H1 (cell line): ENCODE data around the gene MEIOSIN. TPM values are rescaled to one million over a fixed set of nuclear protein-coding genes. Genes with fewer than 3 reads are reported as not detected.
A peak's percentile ranks its signal among the peaks of the same experiment; 100 is the strongest.

Experiments
- BCL11A ChIP-seq, 2 experiments: IDR thresholded peaks; one replicate each; pipeline ENCODE4 v1.6.1; 2011; ENCODE audit warnings: low read depth in 2 of 2, low read length in 2 of 2, mild to moderate bottlenecking in 2 of 2
- CREB1 ChIP-seq: IDR thresholded peaks from 2 replicates; pipeline ENCODE4 v1.6.1; 2012; ENCODE audit warnings: inconsistent platforms
- HDAC6 ChIP-seq: IDR thresholded peaks from one replicate; pipeline ENCODE4 v1.7.1; 2012; ENCODE audit warnings: low read depth, mild to moderate bottlenecking, inconsistent platforms, low read length, moderate library complexity
- JUN ChIP-seq: IDR thresholded peaks from 2 replicates; pipeline ENCODE4 v1.6.1; 2011; ENCODE audit warnings: low read depth, mild to moderate bottlenecking, improper control_type of control experiment, low read length
- KDM4A ChIP-seq: IDR thresholded peaks from one replicate; pipeline ENCODE4 v1.7.1; 2012; ENCODE audit warnings: low read depth, mild to moderate bottlenecking, moderate library complexity, low read length, inconsistent platforms; ENCODE audit not compliant: severe bottlenecking
- MAFK ChIP-seq: IDR thresholded peaks from 2 replicates; pipeline ENCODE4 v1.6.1; 2012; ENCODE audit warnings: low read depth, mild to moderate bottlenecking, improper control_type of control experiment, low read length
- NRF1 ChIP-seq: IDR thresholded peaks from 2 replicates; pipeline ENCODE4 v1.6.1; 2011; ENCODE audit warnings: mild to moderate bottlenecking, low read depth, low read length, improper control_type of control experiment
- SUZ12 ChIP-seq: fragments of 200-600 bp; sonication (generic); IDR thresholded peaks from 2 replicates; pipeline ENCODE4 v1.6.1; 2012; ENCODE audit warnings: mild to moderate bottlenecking, inconsistent platforms, low read length, moderate library complexity, mixed read lengths
- polyA plus RNA-seq, 7 experiments: library from polyadenylated mRNA; depleted of rRNA in 3 of 7; stranded (reverse) in 5 of 7; unstranded in 2 of 7; fragments of >200 nt in 5 of 7; fragments of 200-250 nt in 2 of 7; gene quantifications; 1 replicate in 5 of 7; 2 replicates in 1 of 7; 4 replicates in 1 of 7; pipeline versions ENCODE4 v1.2.1 to v1.2.3, GENCODE V29; 2011 to 2013; ENCODE audit warnings: missing spikeins in 2 of 7, mixed read lengths in 2 of 7
- total RNA-seq: library from RNA; stranded (reverse); fragmentation: NEBNext Ultra II Directional; extraction: Animal tissue kit (Norgen Biotek cat#: 25700); gene quantifications from 2 replicates; pipeline ENCODE4 v1.2.1, GENCODE V29; 2021
- TF ChIP-seq, protein P1 (sequence below): fragments of 300-600 bp; sonication (generic); IDR thresholded peaks from 2 replicates; pipeline ENCODE4 v1.7.1; 2012; ENCODE audit warnings: low read length, moderate library complexity, mild to moderate bottlenecking, inconsistent platforms; ENCODE audit not compliant: insufficient replicate concordance
- TF ChIP-seq, protein P2 (sequence below): IDR thresholded peaks from 2 replicates; pipeline ENCODE4 v1.6.1; 2012; ENCODE audit warnings: inconsistent platforms

Gene MEIOSIN
- total and polyA plus RNA-seq, 2 of the 8 experiments (the other 6 are each of a cell fraction or from before 2014, with no cell fraction given) = 0.11 TPM; not detected in 1

DNA sequence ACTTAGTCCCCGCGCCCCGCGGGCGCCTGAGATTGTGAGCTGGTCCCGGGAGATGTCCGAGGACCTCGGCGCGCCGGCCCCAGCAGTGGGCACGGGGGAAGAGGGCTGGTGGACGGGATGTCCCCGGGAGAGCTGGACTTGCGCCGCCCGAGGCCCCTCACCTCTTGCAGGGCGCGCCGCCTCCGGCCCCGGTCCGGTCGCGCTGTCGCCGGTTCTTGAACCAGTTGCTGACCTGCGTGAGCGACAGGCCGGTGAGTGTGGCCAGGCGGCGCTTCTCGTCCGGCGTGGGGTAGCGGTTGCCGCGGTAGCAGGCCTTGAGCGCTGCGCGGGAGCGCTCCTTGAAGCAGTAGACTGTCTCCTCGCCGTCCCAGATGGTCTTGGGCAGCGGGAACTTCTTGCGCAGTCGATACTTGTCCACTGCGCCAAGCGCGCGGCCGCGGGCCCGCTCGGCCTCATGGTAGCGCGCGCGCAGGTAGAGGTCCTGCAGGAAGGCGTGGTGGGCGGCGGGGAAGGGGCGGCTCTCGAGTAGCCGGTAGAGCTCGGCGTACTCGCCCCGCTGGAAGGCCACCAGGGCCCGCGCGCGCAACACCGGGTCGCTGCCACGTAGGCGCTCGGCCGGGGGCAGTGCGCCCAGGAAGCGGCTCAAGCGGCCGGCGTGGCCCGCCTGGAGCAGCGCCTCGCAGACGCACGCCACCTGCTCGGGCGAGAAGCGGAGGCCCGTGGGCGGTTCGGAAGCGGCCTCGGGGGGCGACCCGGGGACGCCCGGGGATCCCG lies 34.8 kb downstream of the MEIOSIN start (continued):
- TF ChIP-seq, protein P1, sequence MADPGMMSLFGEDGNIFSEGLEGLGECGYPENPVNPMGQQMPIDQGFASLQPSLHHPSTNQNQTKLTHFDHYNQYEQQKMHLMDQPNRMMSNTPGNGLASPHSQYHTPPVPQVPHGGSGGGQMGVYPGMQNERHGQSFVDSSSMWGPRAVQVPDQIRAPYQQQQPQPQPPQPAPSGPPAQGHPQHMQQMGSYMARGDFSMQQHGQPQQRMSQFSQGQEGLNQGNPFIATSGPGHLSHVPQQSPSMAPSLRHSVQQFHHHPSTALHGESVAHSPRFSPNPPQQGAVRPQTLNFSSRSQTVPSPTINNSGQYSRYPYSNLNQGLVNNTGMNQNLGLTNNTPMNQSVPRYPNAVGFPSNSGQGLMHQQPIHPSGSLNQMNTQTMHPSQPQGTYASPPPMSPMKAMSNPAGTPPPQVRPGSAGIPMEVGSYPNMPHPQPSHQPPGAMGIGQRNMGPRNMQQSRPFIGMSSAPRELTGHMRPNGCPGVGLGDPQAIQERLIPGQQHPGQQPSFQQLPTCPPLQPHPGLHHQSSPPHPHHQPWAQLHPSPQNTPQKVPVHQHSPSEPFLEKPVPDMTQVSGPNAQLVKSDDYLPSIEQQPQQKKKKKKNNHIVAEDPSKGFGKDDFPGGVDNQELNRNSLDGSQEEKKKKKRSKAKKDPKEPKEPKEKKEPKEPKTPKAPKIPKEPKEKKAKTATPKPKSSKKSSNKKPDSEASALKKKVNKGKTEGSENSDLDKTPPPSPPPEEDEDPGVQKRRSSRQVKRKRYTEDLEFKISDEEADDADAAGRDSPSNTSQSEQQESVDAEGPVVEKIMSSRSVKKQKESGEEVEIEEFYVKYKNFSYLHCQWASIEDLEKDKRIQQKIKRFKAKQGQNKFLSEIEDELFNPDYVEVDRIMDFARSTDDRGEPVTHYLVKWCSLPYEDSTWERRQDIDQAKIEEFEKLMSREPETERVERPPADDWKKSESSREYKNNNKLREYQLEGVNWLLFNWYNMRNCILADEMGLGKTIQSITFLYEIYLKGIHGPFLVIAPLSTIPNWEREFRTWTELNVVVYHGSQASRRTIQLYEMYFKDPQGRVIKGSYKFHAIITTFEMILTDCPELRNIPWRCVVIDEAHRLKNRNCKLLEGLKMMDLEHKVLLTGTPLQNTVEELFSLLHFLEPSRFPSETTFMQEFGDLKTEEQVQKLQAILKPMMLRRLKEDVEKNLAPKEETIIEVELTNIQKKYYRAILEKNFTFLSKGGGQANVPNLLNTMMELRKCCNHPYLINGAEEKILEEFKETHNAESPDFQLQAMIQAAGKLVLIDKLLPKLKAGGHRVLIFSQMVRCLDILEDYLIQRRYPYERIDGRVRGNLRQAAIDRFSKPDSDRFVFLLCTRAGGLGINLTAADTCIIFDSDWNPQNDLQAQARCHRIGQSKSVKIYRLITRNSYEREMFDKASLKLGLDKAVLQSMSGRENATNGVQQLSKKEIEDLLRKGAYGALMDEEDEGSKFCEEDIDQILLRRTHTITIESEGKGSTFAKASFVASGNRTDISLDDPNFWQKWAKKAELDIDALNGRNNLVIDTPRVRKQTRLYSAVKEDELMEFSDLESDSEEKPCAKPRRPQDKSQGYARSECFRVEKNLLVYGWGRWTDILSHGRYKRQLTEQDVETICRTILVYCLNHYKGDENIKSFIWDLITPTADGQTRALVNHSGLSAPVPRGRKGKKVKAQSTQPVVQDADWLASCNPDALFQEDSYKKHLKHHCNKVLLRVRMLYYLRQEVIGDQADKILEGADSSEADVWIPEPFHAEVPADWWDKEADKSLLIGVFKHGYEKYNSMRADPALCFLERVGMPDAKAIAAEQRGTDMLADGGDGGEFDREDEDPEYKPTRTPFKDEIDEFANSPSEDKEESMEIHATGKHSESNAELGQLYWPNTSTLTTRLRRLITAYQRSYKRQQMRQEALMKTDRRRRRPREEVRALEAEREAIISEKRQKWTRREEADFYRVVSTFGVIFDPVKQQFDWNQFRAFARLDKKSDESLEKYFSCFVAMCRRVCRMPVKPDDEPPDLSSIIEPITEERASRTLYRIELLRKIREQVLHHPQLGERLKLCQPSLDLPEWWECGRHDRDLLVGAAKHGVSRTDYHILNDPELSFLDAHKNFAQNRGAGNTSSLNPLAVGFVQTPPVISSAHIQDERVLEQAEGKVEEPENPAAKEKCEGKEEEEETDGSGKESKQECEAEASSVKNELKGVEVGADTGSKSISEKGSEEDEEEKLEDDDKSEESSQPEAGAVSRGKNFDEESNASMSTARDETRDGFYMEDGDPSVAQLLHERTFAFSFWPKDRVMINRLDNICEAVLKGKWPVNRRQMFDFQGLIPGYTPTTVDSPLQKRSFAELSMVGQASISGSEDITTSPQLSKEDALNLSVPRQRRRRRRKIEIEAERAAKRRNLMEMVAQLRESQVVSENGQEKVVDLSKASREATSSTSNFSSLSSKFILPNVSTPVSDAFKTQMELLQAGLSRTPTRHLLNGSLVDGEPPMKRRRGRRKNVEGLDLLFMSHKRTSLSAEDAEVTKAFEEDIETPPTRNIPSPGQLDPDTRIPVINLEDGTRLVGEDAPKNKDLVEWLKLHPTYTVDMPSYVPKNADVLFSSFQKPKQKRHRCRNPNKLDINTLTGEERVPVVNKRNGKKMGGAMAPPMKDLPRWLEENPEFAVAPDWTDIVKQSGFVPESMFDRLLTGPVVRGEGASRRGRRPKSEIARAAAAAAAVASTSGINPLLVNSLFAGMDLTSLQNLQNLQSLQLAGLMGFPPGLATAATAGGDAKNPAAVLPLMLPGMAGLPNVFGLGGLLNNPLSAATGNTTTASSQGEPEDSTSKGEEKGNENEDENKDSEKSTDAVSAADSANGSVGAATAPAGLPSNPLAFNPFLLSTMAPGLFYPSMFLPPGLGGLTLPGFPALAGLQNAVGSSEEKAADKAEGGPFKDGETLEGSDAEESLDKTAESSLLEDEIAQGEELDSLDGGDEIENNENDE = no peak
- TF ChIP-seq NRF1 = 0 out of 2 replicates have a peak, but pooled peaks have one; percentile 8
- TF ChIP-seq MAFK = no peak
- TF ChIP-seq JUN = no peak
- TF ChIP-seq SUZ12 = no peak
- no peak for TF ChIP-seq HDAC6
- TF ChIP-seq, protein P2, sequence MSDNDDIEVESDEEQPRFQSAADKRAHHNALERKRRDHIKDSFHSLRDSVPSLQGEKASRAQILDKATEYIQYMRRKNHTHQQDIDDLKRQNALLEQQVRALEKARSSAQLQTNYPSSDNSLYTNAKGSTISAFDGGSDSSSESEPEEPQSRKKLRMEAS = peak; percentile 56
- TF ChIP-seq CREB1 = no peak
- no peak for TF ChIP-seq BCL11A (IDR thresholded peaks at IDR 0.05; ENCODE audit: low read depth in 2 of 2, low read length in 2 of 2)
- peak; percentile 20 for TF ChIP-seq KDM4A
